Skin of body (tissue), 2 donors: ENCODE data around the gene BRINP1. TPM values are rescaled to one million over a fixed set of nuclear protein-coding genes. Genes with fewer than 3 reads are reported as not detected.
"Not testable (repeated sequence)": the region's sequence is repeated elsewhere in the genome, so short reads cannot be mapped to it uniquely, and the experiment has no call there.

Source experiments
- DNase-seq: peaks from one replicate; lab custom pipeline; 2025; lab: John Stamatoyannopoulos, UW
- total RNA-seq: library from RNA; depleted of rRNA; stranded (reverse); fragments of >200 nt; gene quantifications from one replicate; pipeline ENCODE4 v1.2.3, GENCODE V29; 2014

BRINP1 gene
- total RNA-seq, 1 donor from 2014 or later = 0.59 TPM

- no peak for DNase-seq
Measured at GRCh38 chr9:119213471-119213870, 155.8 kb downstream of the BRINP1 start.

- DNase-seq = no peak
Measured at GRCh38 chr9:119197893-119198607, 171.2 kb downstream of the BRINP1 start.

- DNase-seq = no peak
Measured at GRCh38 chr9:119195521-119195920, 173.7 kb downstream of the BRINP1 start.

GRCh38 chr9:119185298-119185697, 183.9 kb downstream of the BRINP1 start:
- DNase-seq = no peak

- no peak for DNase-seq
Measured at GRCh38 chr9:119184265-119184936, 184.8 kb downstream of the BRINP1 start.

DNA sequence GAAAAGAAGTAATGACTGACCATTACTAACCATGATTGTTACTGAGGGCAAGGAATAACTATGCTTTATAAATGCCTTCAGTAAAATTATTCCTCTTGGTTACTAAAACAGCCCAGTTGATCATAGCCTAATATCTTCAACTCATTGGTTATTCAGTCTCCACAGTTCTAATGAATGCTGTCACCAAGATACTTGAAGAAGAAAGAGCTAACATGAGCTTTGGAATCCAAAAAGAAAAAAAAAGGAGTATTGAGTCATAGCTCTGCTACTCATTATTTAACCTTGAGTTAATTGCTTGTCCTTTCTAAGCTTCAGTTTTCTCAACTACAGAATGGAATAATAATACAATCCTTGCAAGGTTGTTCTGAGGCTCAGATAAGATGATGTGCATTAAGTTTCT, 187.7 kb downstream of the BRINP1 start:
- DNase-seq = no peak

DNA sequence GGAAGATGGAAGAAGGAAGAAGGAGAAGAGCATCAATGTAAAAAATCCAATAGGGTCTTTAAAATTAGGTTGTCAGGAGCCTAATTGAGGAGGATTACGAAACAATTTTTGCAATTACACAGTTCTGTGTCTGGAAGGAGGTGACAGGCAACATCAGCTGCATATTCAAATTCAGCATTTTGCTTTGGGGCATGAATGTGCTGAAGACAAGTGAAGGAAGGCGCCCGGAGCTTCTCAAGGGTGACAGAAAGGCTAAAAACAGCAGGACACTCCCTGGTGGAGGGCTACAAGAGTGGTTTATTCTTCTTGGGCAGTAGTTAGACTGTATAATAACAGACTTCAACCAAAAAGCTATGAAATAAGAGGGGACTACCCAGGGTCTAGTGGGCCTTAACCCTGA, 188.3 kb downstream of the BRINP1 start:
- DNase-seq = no peak

GRCh38 chr9:119179701-119180100, 189.5 kb downstream of the BRINP1 start:
- no peak for DNase-seq

DNA sequence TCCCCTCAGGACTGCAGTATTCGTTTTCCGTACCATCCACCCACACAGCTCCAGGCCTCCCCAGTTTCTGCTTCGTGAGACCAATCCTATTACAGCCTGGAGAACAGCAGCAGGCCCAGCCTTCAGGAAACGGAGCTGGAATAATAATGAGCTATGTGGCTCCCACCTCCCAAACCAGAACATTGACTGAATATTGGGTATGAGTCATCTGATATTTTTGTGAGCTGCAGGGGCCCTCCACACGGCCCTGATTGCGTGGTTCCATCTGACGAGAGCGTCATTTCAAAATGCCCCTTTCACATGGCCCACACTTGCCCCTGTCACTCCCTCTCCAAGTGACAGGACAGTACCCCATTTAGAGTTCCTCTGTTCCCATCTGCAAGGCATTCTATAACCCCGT, 192.0 kb downstream of the BRINP1 start:
- DNase-seq = no peak

DNA sequence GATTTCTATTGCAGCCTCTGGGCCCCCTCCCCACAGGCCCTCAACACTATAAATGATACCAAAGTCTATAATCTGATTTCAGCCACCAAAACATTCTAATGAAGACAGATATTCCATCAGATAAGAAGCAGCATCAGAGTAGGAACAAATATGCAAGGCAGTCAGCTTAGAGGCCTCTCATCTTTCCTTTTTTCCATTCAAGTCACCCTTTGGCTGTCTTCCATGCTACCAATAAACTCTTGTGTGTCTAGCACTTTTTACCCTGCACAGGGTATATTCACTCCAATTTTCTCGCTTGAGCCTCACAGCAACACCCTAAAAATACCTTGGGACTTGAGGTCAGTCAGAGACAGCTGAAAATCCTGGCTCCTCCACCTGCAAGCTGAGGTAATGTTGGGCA, 193.7 kb downstream of the BRINP1 start:
- no peak for DNase-seq

DNA sequence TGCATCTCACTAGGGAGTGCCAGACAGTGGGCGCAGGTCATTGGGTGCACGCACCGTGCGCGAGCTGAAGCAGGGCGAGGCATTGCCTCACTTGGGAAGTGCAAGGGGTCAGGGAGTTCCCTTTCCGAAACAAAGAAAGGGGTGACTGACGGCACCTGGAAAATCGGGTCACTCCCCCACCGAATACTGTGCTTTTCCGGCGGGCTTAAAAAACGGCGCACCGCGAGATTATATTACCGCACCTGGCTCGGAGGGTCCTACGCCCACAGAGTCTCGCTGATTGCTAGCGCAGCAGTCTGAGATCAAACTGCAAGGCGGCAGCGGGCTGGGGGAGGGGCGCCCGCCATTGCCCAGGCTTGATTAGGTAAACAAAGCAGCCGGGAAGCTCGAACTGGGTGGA, 200.0 kb downstream of the BRINP1 start:
- not testable (repeated sequence) for DNase-seq

DNA sequence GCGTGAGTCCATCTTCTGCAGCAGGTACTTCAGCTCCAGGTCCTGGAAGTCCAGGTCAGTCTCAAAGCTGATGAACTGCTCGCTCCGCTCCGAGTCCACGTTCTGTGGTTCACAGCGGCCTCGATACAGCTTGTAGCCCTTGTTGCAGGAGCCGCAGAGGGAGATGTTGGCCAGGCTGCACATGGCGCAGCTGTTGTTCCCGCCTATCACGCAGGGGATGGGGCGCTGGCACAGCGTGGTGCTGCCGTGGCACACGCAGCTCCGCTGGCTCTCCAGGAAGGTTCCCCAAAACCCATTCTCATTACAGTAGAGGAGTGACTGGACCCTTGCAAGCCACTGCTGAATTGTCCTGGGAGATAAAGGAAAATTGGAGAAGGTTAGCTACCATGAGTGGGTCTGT, 201.4 kb downstream of the BRINP1 start:
- no peak for DNase-seq

DNA sequence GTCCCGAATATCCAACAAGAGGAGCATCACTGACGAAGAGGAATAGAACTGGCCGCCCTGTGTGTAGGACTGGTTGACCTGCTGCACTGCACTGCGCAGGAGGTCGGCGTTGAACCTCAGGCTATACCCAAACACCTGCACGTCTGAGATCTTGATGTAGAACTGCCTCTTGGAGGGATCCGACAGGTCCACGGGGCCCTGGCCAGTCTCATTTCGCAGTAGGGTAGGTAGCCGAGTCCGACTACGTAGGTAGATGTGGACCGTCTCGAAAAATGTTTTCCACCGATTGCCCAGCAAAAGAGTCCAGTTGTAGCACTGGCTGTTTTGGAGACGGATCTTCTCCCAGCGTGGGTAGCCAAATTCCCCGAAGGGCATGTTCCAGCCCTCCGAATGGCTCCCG, 202.0 kb downstream of the BRINP1 start:
- DNase-seq = no peak

DNA sequence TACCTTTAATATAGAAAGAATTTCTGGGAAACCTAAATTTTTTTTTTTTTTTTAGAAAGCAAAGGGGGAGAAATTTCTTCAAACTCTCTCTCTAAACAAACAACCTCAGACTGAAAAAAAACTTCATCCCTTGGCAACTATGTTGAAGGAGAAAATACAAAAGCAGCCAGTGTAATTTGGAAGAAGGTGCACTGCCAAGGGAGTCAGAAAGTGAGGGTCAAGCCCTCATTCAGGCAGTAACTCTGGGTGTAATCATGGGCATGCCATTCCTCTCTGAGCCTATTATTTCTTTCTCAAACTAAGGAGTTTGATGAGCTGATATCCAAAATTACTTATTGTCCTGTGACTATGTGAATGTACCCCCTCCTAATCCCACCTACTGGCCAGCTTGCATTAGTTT, 203.1 kb downstream of the BRINP1 start:
- DNase-seq = no peak

DNA sequence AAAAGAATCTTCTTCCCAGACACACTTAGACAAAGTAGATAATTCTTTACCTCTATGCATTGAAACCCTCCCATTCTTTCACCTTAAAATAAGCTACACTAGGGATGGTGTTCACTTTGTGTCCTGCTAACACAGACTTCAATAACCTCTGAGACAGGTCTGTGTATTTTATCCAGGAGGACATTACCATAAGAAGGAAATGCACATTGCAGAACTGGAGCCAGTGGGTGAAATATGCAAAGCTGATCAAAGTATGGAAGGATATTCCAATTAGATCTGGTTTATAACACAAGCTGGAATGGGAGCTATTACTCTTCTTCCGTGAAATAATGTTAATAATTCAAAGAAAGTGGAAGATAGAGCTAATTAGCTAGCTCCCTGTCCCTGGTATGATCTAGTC, 204.1 kb downstream of the BRINP1 start:
- DNase-seq = no peak

- DNase-seq = no peak
Measured at GRCh38 chr9:119164716-119165115, 204.5 kb downstream of the BRINP1 start.

GRCh38 chr9:119160551-119160950, 208.7 kb downstream of the BRINP1 start:
- DNase-seq = no peak

- no peak for DNase-seq
Measured at GRCh38 chr9:119159386-119159785, 209.8 kb downstream of the BRINP1 start.

- DNase-seq = no peak
Measured at GRCh38 chr9:119157196-119157595, 212.0 kb downstream of the BRINP1 start.

- no peak for DNase-seq
Measured at GRCh38 chr9:119156354-119156753, 212.9 kb downstream of the BRINP1 start.

DNA sequence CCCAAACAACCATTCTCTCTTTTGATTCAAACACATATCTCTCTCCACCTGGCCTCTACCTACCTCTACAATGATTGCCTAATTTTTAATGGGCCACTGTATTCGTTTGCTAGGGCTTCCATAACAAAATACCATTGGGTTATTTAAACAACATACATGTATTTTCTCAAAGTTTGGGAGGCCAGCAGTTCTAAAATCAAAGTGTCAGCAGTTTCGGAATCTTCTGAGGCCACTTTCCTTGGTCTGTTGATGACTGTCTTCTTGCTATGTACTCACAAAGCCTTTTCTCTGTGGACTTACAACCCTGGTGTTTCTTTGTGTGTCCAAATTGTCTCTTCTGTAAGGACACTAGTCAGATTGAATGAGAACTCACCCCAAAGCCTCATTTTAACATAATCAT, 214.7 kb downstream of the BRINP1 start:
- DNase-seq = no peak

DNA sequence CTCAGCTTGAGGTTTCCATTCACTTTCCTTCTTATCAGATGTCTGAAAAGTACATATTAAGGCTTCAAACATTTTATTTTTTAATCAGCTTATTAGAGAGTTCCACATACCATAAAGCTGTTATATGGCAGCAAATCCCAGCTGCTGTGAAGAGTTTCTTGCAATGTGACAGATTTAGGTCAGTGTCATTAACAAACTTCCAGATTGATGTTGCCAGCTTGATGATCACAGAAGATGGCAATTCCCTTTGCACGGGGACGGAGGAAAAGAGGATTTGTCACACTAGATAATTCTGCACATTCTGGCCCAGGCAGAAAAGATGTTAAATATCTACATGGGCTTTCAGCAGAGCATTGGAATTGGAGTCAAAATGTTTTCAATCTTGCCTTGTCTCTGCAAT, 215.8 kb downstream of the BRINP1 start:
- DNase-seq = no peak

- no peak for DNase-seq
Measured at GRCh38 chr9:119148855-119149254, 220.4 kb downstream of the BRINP1 start.
